ENCODE measurements around the gene SIRPA. TPM values are rescaled to one million over a fixed set of nuclear protein-coding genes. Genes with fewer than 3 reads are reported as not detected.

SIRPA gene
- total and polyA plus RNA-seq, 2 of the 8 experiments (the other 6 are each of a cell fraction or from before 2014, with no cell fraction given) = 3.9 to 4.3 TPM

DNA sequence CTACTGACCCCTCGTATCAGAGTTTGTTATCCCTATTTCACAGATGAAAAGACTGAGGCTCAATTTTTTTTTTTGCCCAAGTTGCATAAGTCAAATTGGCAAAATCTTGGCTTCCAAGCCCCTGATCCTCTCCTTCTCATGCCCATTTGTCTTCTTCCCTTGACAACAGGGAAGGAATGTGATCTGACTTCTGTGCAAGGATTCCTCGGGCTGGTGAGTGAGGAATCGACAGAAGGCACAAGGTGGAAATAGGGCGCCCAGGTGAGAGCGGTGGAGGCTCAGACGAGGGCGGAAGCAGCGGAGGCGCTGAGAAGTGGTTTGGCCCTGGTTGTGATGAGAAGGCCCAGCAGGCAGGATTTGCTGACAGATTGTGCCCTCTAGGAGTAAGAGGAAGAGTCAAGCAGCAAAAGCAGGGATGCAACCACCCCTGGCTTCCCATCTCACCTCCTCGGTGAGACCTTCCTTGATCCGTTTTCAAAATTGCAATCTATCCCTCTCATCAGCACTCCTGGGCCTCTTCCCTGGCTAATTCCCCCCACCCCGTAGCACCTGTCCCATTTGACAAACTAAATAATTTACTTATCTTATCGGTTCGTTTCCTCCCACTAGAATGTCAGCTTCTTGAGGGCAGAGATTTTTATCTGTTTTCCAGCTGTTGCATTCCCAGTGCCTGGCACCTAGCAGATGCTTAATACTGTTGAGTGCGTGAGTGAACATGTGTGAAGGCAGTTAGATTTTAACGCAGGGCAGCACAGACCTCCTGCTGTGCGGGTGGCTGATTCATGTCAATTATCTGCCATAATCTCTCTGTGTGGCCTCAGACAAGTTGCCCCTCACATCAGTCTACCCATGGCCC lies 3.7 kb upstream of the SIRPA start:
- FAIRE-seq = no peak
- H3K79me1 ChIP-seq (ENCODE audit: low read depth, low read length) = no peaks in the 10 kb centered on the region
- H3K14ac ChIP-seq (ENCODE audit: insufficient read length) = no peak overlapping the region
- H2AK5ac ChIP-seq (ENCODE audit: low read depth, low read length) = no peak overlapping the region
- H3K23me2 ChIP-seq (ENCODE audit: low read depth, low read length) = peaks cover 14% of the 10 kb centered on the region; the same call in 1 of the 2 replicates
- H2BK20ac ChIP-seq (ENCODE audit: low read length) = peak overlapping the region; percentile 55; the same call in 1 of the 2 replicates
- CTCF ChIA-PET (ENCODE audit: partially characterized antibody) = interaction anchor here (0.6 to 5.0 kb wide), 2 partner anchors 89 to 1938 kb away, joined by 3 to 40 read pairs; no protein-coding TSS in a partner anchor
- no peak overlapping the region for H2BK12ac ChIP-seq (ENCODE audit: low read depth, low read length)
- no peak overlapping the region for H2AFZ ChIP-seq (ENCODE audit: low read length)
- H4K8ac ChIP-seq (ENCODE audit: extremely low read depth, insufficient read depth, low read length) = no peak overlapping the region
- no peak overlapping the region for H4K5ac ChIP-seq (ENCODE audit: insufficient read length, low read depth, low read length)
- no peak overlapping the region for H2BK5ac ChIP-seq (ENCODE audit: low read depth, low read length)
- no peak overlapping the region for H3K18ac ChIP-seq (ENCODE audit: extremely low read depth, low read length)
- 81% methylated on average over 17 of the region's 17 CpGs; no CpG with 5 or more reads in 1 of the 2 experiments for WGBS, 2 experiments (ENCODE audit: extremely low coverage in 1 of 2, insufficient coverage in 1 of 2, insufficient read length in 1 of 2, insufficient replicate concordance in 2 of 2, low coverage in 1 of 2, low lambda C conversion rate in 2 of 2, missing lambda C conversion rate in 1 of 2)
- H3K4me3 ChIP-seq (ENCODE audit: extremely low read depth in 1 of 4, insufficient read depth in 2 of 4, low read depth in 3 of 4, low read length in 4 of 4) = no peak overlapping the region
- H3K9ac ChIP-seq (replicated peaks in 1 of 4; ENCODE audit: extremely low read depth in 1 of 4, low read depth in 3 of 4, low read length in 3 of 4) = no peak overlapping the region
- H3K27ac ChIP-seq (ENCODE audit: low read depth, low read length) = no peak overlapping the region
- peaks cover 0 to 5% of the 10 kb centered on the region in 2 experiments for H4K20me1 ChIP-seq (replicated peaks in 1 of 2; ENCODE audit: control insufficient read depth in 1 of 2, insufficient read depth in 2 of 2, low read length in 2 of 2)
- H3K4me1 ChIP-seq (replicated peaks in 1 of 4; ENCODE audit: control insufficient read depth in 3 of 4, insufficient read depth in 4 of 4, low read length in 3 of 4) = peaks cover 7 to 16% (median 10%) of the 10 kb centered on the region in 4 experiments
- H3K4me2 ChIP-seq (ENCODE audit: insufficient read depth in 1 of 2, low read depth in 2 of 2, low read length in 2 of 2) = no peak overlapping the region
- no peaks in the 10 kb centered on the region for H3K9me3 ChIP-seq (ENCODE audit: insufficient read depth in 2 of 2, low read depth in 1 of 2, low read length in 1 of 2)
- no peak for DNase-seq (ENCODE audit: low read depth in 1 of 2, low spot score in 2 of 2)
- no peaks in the 10 kb centered on the region for H3K79me2 ChIP-seq (ENCODE audit: control insufficient read depth in 1 of 2, insufficient read depth in 2 of 2, low read length in 2 of 2)
- H4K91ac ChIP-seq (replicated peaks; ENCODE audit: insufficient read length, low read length) = no peak overlapping the region
- no peak overlapping the region for H3K23ac ChIP-seq (ENCODE audit: insufficient read length)
- H2BK120ac ChIP-seq (replicated peaks; ENCODE audit: low read depth, low read length) = no peak overlapping the region
- POLR2A ChIA-PET (ENCODE audit: partially characterized antibody) = interaction anchor here (1.1 to 1.3 kb wide), 2 partner anchors 17 to 89 kb away, joined by 3 to 4 read pairs; no protein-coding TSS in a partner anchor
- no peaks in the 10 kb centered on the region for H3K36me3 ChIP-seq (ENCODE audit: control insufficient read depth in 2 of 4, insufficient read depth in 4 of 4, low read length in 3 of 4)
- peaks cover 5 to 32% (median 26%) of the 10 kb centered on the region in 4 experiments for H3K27me3 ChIP-seq (replicated peaks in 1 of 4; ENCODE audit: control insufficient read depth in 3 of 4, extremely low read depth in 1 of 4, insufficient read depth in 3 of 4, low read length in 3 of 4)
- no peak overlapping the region for H3K4ac ChIP-seq (replicated peaks; ENCODE audit: insufficient read length, low read depth, low read length)
- no peak overlapping the region for H2BK15ac ChIP-seq (ENCODE audit: low read length)
- H3K56ac ChIP-seq (replicated peaks; ENCODE audit: insufficient read length, low read depth, low read length) = no peak overlapping the region
- TF ChIP-seq SIN3A (conservative IDR thresholded peaks at IDR 0.05 in 1 of 2, IDR thresholded peaks at IDR 0.05 in 1 of 2; ENCODE audit: low read depth in 1 of 2, low read length in 2 of 2) (no peak), CBX8 (IDR thresholded peaks at IDR 0.05; ENCODE audit: borderline replicate concordance, low read depth, low read length) (no peak), SP2 (IDR thresholded peaks at IDR 0.05; ENCODE audit: low read length) (no peak), ASH2L (IDR thresholded peaks at IDR 0.05; ENCODE audit: low read length) (no peak), JUN (IDR thresholded peaks at IDR 0.05; ENCODE audit: low read depth, low read length) (no peak), CHD2 (IDR thresholded peaks at IDR 0.05; ENCODE audit: low read length) (0 out of 2 replicates have a peak, but pooled peaks have one; percentile 21), POLR2A (IDR thresholded peaks at IDR 0.05; ENCODE audit: control extremely low read depth in 1 of 2, low read depth in 2 of 2, low read length in 2 of 2) (no peak), TAF1 (IDR thresholded peaks at IDR 0.05; ENCODE audit: low read depth, low read length) (no peak), RAD21 (IDR thresholded peaks at IDR 0.05 in 1 of 2, conservative IDR thresholded peaks at IDR 0.05 in 1 of 2; ENCODE audit: low read depth in 2 of 2, low read length in 2 of 2) (peak; percentile 14 to 24; a peak in 1 of 4 replicates), YY1 (IDR thresholded peaks at IDR 0.05; ENCODE audit: low read depth, low read length) (no peak), RFX5 (IDR thresholded peaks at IDR 0.05; ENCODE audit: borderline replicate concordance, low read depth, low read length) (no peak), EP300 (IDR thresholded peaks at IDR 0.05; ENCODE audit: borderline replicate concordance in 1 of 2, low read depth in 2 of 2, low read length in 2 of 2) (no peak)
